Stimulated activated CD8-positive, alpha-beta memory T cell treated with anti-CD3 and anti-CD28 coated beads, Interleukin-15, amount 100 ng/mL, for 48 hours (primary cell): ENCODE measurements around the gene NUDT8.
"Not testable (repeated sequence)": the region's sequence is repeated elsewhere in the genome, so short reads cannot be mapped to it uniquely, and the experiment has no call there.

Experiments used
- DNase-seq, 2 donors: peaks; one replicate each; pipeline ENCODE4 v3.0.0-alpha.2; 2020; ENCODE audit warnings: low read depth in 2 of 2

The NUDT8 gene

GRCh38 chr11:67660752-67661151 lies 31.0 kb upstream of the NUDT8 start:
- DNase-seq = not testable (repeated sequence)

- not testable (repeated sequence) for DNase-seq
Observed at GRCh38 chr11:67659651-67660165, 30.0 kb upstream of the NUDT8 start.

GRCh38 chr11:67657300-67657699 lies 27.6 kb upstream of the NUDT8 start:
- DNase-seq = no peak

- DNase-seq = no peak
Observed at GRCh38 chr11:67656278-67656922, 26.7 kb upstream of the NUDT8 start.

- DNase-seq = no peak
Observed at GRCh38 chr11:67654225-67654624, 24.5 kb upstream of the NUDT8 start.

GRCh38 chr11:67652965-67653845 lies 23.5 kb upstream of the NUDT8 start:
- DNase-seq = no peak

- no peak for DNase-seq
Observed at GRCh38 chr11:67651976-67652781, 22.4 kb upstream of the NUDT8 start.

- DNase-seq = no peak
Observed at GRCh38 chr11:67649634-67650510, 20.1 kb upstream of the NUDT8 start.

- no peak for DNase-seq
Observed at GRCh38 chr11:67648796-67649613, 19.3 kb upstream of the NUDT8 start.

- DNase-seq = peak; percentile 33 to 49
Observed at GRCh38 chr11:67648140-67648795, 18.5 kb upstream of the NUDT8 start.

GRCh38 chr11:67647471-67647870 lies 17.7 kb upstream of the NUDT8 start:
- no peak for DNase-seq

- peak in 1 of 2 donors; percentile 37 for DNase-seq
Observed at GRCh38 chr11:67646535-67647336, 17.0 kb upstream of the NUDT8 start.

GRCh38 chr11:67645521-67646461 lies 16.1 kb upstream of the NUDT8 start:
- no peak for DNase-seq

- DNase-seq = no peak
Observed at GRCh38 chr11:67644472-67645418, 15.0 kb upstream of the NUDT8 start.

GRCh38 chr11:67644042-67644441 lies 14.3 kb upstream of the NUDT8 start:
- DNase-seq = no peak
